ENCODE results near the gene CEP104. TPM values are rescaled to one million over a fixed set of nuclear protein-coding genes. Genes with fewer than 3 reads are reported as not detected.

The CEP104 gene
- total and polyA plus RNA-seq, 2 donors = 17.0 to 20.3 TPM

- H3K4me3 ChIP-seq (ENCODE audit: low read depth, low read length) = peak overlapping the region; percentile 89
- no peaks in the 10 kb centered on the region for H3K4me1 ChIP-seq (ENCODE audit: insufficient read depth)
- DNase-seq (ENCODE audit: extremely low spot score) = no peak
- WGBS = under 1% methylated on average over 26 of the region's 26 CpGs
- H3K36me3 ChIP-seq (ENCODE audit: insufficient read depth) = no peaks in the 10 kb centered on the region
- peak overlapping the region; percentile 80 for H3K27ac ChIP-seq (ENCODE audit: low read depth)
Observed at GRCh38 chr1:3899754-3900149, 42.7 kb upstream of the CEP104 start.

- no peak for DNase-seq (ENCODE audit: extremely low spot score)
- 33% methylated on average over 10 of the region's 10 CpGs for WGBS
- no peaks in the 10 kb centered on the region for H3K4me1 ChIP-seq (ENCODE audit: insufficient read depth)
- H3K4me3 ChIP-seq (ENCODE audit: low read depth, low read length) = peak overlapping the region; percentile 89
- H3K27ac ChIP-seq (ENCODE audit: low read depth) = no peak overlapping the region
- no peaks in the 10 kb centered on the region for H3K36me3 ChIP-seq (ENCODE audit: insufficient read depth)
Observed at GRCh38 chr1:3898994-3899753, 42.2 kb upstream of the CEP104 start.

- no peak overlapping the region for H3K27ac ChIP-seq (ENCODE audit: low read depth)
- DNase-seq (ENCODE audit: extremely low spot score) = no peak
Observed at GRCh38 chr1:3898475-3898735, 41.4 kb upstream of the CEP104 start.

GRCh38 chr1:3896396-3897000 is 39.5 kb upstream of the CEP104 start:
- H3K4me3 ChIP-seq (ENCODE audit: low read depth, low read length) = no peak overlapping the region
- no peaks in the 10 kb centered on the region for H3K4me1 ChIP-seq (ENCODE audit: insufficient read depth)
- H3K27ac ChIP-seq (ENCODE audit: low read depth) = no peak overlapping the region
- no peaks in the 10 kb centered on the region for H3K36me3 ChIP-seq (ENCODE audit: insufficient read depth)
- WGBS = 93% methylated on average over 7 of the region's 7 CpGs
- no peak for DNase-seq (ENCODE audit: extremely low spot score)

More at GRCh38 chr1:3898475-3898735, 41.4 kb upstream of the CEP104 start:
- H3K4me1 ChIP-seq (ENCODE audit: insufficient read depth) = no peaks in the 10 kb centered on the region
- no peaks in the 10 kb centered on the region for H3K36me3 ChIP-seq (ENCODE audit: insufficient read depth)
- H3K4me3 ChIP-seq (ENCODE audit: low read depth, low read length) = no peak overlapping the region

GRCh38 chr1:3895951-3896325 is 38.9 kb upstream of the CEP104 start:
- Histone ChIP-seq H3K4me3 (ENCODE audit: low read depth, low read length) (no peak overlapping the region), H3K36me3 (ENCODE audit: insufficient read depth) (no peaks in the 10 kb centered on the region), H3K4me1 (ENCODE audit: insufficient read depth) (no peaks in the 10 kb centered on the region), H3K27ac (ENCODE audit: low read depth) (no peak overlapping the region)
- no peak for DNase-seq (ENCODE audit: extremely low spot score)
- WGBS = 94% methylated on average over 4 of the region's 4 CpGs

- Histone ChIP-seq H3K27ac (ENCODE audit: low read depth) (no peak overlapping the region), H3K4me1 (ENCODE audit: insufficient read depth) (no peaks in the 10 kb centered on the region), H3K4me3 (ENCODE audit: low read depth, low read length) (no peak overlapping the region), H3K36me3 (ENCODE audit: insufficient read depth) (peaks cover under 1% of the 10 kb centered on the region)
- WGBS = 80% methylated on average over 13 of the region's 13 CpGs
- DNase-seq (ENCODE audit: extremely low spot score) = no peak
Observed at GRCh38 chr1:3895279-3895950, 38.4 kb upstream of the CEP104 start.

- DNase-seq (ENCODE audit: extremely low spot score) = no peak
- Histone ChIP-seq H3K27ac (ENCODE audit: low read depth) (no peak overlapping the region), H3K36me3 (ENCODE audit: insufficient read depth) (peaks cover 4% of the 10 kb centered on the region), H3K4me3 (ENCODE audit: low read depth, low read length) (no peak overlapping the region), H3K4me1 (ENCODE audit: insufficient read depth) (no peaks in the 10 kb centered on the region)
- WGBS = 94% methylated on average over 17 of the region's 17 CpGs
Observed at GRCh38 chr1:3894626-3895278, 37.7 kb upstream of the CEP104 start.

GRCh38 chr1:3893190-3893589 is 36.2 kb upstream of the CEP104 start:
- no peak overlapping the region for H3K27ac ChIP-seq (ENCODE audit: low read depth)
- peaks cover 4% of the 10 kb centered on the region for H3K36me3 ChIP-seq (ENCODE audit: insufficient read depth)
- WGBS = 77% methylated on average over 5 of the region's 5 CpGs
- DNase-seq (ENCODE audit: extremely low spot score) = no peak
- H3K4me3 ChIP-seq (ENCODE audit: low read depth, low read length) = no peak overlapping the region
- H3K4me1 ChIP-seq (ENCODE audit: insufficient read depth) = no peaks in the 10 kb centered on the region

GRCh38 chr1:3892748-3893147 is 35.7 kb upstream of the CEP104 start:
- Histone ChIP-seq H3K36me3 (ENCODE audit: insufficient read depth) (peaks cover 4% of the 10 kb centered on the region), H3K4me1 (ENCODE audit: insufficient read depth) (no peaks in the 10 kb centered on the region), H3K27ac (ENCODE audit: low read depth) (no peak overlapping the region), H3K4me3 (ENCODE audit: low read depth, low read length) (no peak overlapping the region)
- DNase-seq (ENCODE audit: extremely low spot score) = no peak
- WGBS = 66% methylated on average over 14 of the region's 14 CpGs

GRCh38 chr1:3891329-3891865 is 34.4 kb upstream of the CEP104 start:
- 93% methylated on average over 17 of the region's 17 CpGs for WGBS
- Histone ChIP-seq H3K27ac (ENCODE audit: low read depth) (no peak overlapping the region), H3K4me1 (ENCODE audit: insufficient read depth) (no peaks in the 10 kb centered on the region), H3K36me3 (ENCODE audit: insufficient read depth) (peaks cover 4% of the 10 kb centered on the region), H3K4me3 (ENCODE audit: low read depth, low read length) (no peak overlapping the region)
- DNase-seq (ENCODE audit: extremely low spot score) = no peak

GRCh38 chr1:3890389-3891328 is 33.6 kb upstream of the CEP104 start:
- Histone ChIP-seq H3K27ac (ENCODE audit: low read depth) (no peak overlapping the region), H3K4me3 (ENCODE audit: low read depth, low read length) (no peak overlapping the region), H3K36me3 (ENCODE audit: insufficient read depth) (peaks cover 4% of the 10 kb centered on the region), H3K4me1 (ENCODE audit: insufficient read depth) (no peaks in the 10 kb centered on the region)
- WGBS = 83% methylated on average over 26 of the region's 26 CpGs
- no peak for DNase-seq (ENCODE audit: extremely low spot score)

- 92% methylated on average over 14 of the region's 14 CpGs for WGBS
- Histone ChIP-seq H3K36me3 (ENCODE audit: insufficient read depth) (peaks cover 4% of the 10 kb centered on the region), H3K27ac (ENCODE audit: low read depth) (no peak overlapping the region), H3K4me1 (ENCODE audit: insufficient read depth) (no peaks in the 10 kb centered on the region), H3K4me3 (ENCODE audit: low read depth, low read length) (no peak overlapping the region)
- no peak for DNase-seq (ENCODE audit: extremely low spot score)
Observed at GRCh38 chr1:3889936-3890335, 32.9 kb upstream of the CEP104 start.

- Histone ChIP-seq H3K4me1 (ENCODE audit: insufficient read depth) (no peaks in the 10 kb centered on the region), H3K4me3 (ENCODE audit: low read depth, low read length) (no peak overlapping the region), H3K27ac (ENCODE audit: low read depth) (no peak overlapping the region), H3K36me3 (ENCODE audit: insufficient read depth) (peaks cover 4% of the 10 kb centered on the region)
- WGBS = 92% methylated on average over 15 of the region's 15 CpGs
- DNase-seq (ENCODE audit: extremely low spot score) = no peak
Observed at GRCh38 chr1:3888301-3888700, 31.3 kb upstream of the CEP104 start.

Data from urinary bladder (tissue), 4 donors.